Large intestine (tissue), 3 donors: ENCODE results near the gene MRPS7. TPM values are rescaled to one million over a fixed set of nuclear protein-coding genes. Genes with fewer than 3 reads are reported as not detected.

Experiments
- DNase-seq, 2 donors: peaks; one replicate each; pipeline versions ENCODE4 v3.0.0 to v3.0.0-alpha.2; 2013
- H3K27ac ChIP-seq: one replicate; pipeline ENCODE4 v1.5.1; 2013; ENCODE audit warnings: low read length
- H3K27me3 ChIP-seq: 2 replicates; pipeline ENCODE4 v1.6.1; 2013; ENCODE audit warnings: low read length; ENCODE audit not compliant: control insufficient read depth, insufficient read depth
- H3K36me3 ChIP-seq: 2 replicates; pipeline ENCODE4 v1.6.1; 2013; ENCODE audit warnings: low read length; ENCODE audit not compliant: control insufficient read depth, insufficient read depth
- H3K4me1 ChIP-seq: one replicate; pipeline ENCODE4 v1.6.1; 2013; ENCODE audit warnings: low read length; ENCODE audit not compliant: control insufficient read depth, insufficient read depth
- H3K4me3 ChIP-seq: one replicate; pipeline ENCODE4 v1.5.1; 2013; ENCODE audit warnings: low read length
- H3K9me3 ChIP-seq: one replicate; pipeline ENCODE4 v1.6.1; 2013; ENCODE audit warnings: mild to moderate bottlenecking, low read depth, low read length, moderate library complexity; ENCODE audit not compliant: control insufficient read depth
- WGBS: methylation state at CpG from one replicate; pipeline ENCODE4 v1.1.5; 2013; ENCODE audit warnings: low lambda C conversion rate; ENCODE audit not compliant: insufficient coverage; 5-methylcytosine and 5-hydroxymethylcytosine counted together
- polyA plus RNA-seq: library from polyadenylated mRNA; unstranded; fragments of 120-200 nt; gene quantifications from one replicate; pipeline ENCODE4 v1.2.1, GENCODE V29; 2013

MRPS7 gene
- polyA plus RNA-seq, 1 donor, result 59.3 TPM

DNA sequence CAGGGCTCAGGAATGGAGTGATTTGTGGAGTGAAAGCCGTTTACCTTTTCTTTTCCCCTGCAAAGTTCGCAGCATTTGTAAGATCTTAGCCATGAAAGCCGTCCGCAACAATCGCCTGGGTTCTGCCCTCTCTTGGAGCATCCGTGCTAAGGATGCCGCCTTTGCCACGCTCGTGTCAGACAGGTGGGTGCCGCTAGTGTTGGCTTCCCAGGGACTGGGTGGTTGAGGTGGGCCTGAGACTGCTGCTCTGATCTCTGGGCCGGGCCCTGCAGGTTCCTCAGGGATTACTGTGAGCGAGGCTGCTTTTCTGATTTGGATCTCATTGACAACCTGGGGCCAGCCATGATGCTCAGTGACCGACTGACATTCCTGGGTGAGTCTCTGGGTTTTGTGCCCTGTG is 28.9 kb upstream of the MRPS7 start:
- no CpG with 5 or more reads among the region's 13 CpGs for WGBS
- DNase-seq, result no peak
- Histone ChIP-seq H3K36me3 (peaks cover 86% of the 10 kb centered on the region), H3K4me3 (no peak overlapping the region), H3K27me3 (no peaks in the 10 kb centered on the region), H3K4me1 (peaks cover under 1% of the 10 kb centered on the region), H3K9me3 (no peaks in the 10 kb centered on the region), H3K27ac (no peak overlapping the region)

DNA sequence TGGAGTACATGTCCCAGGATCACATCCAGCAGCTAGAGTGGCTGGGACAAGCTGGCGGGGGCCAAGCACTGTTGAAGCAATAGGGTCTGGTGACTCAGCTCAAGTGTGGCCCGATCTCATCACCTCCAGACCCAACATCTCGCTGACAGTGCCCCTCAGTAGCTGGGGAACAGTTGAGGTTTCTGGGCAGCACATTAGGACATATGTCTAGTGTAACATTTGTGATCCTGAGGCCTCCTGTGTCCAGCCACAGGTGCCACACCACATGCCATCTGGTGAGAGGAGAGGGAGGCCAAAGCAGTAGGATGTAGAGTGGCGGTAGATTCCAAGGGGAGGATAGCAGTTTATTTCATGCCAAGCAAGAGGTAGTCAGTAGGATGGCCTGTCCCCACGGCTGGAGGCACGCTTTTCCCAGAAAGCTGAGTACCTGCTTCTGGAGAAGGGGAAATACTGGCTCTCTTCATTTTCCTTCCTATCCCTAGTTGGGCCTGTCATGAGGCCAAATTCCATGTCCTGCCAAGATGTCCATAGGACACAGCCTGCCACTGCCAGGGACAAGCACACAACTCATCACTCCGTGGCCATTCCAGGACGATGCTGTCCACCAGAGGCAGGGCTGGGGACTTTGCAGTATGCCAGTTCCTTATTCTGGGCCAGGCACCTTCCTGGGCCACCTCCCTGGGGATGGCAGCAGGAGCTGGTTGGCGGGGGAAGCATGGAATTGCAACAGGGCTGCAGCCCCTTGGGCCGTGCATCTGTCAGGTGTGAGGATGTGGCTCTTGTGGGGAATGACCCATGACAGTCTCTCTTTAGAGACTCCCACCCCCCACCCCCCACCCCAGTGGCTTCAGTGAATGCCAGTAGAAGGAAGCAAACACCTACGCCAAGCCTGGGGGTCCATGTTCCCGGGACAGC is 24.3 kb upstream of the MRPS7 start:
- H3K4me3 ChIP-seq, result no peak overlapping the region
- H3K9me3 ChIP-seq, result no peaks in the 10 kb centered on the region
- no peak overlapping the region for H3K27ac ChIP-seq
- WGBS, result no CpG with 5 or more reads among the region's 12 CpGs
- peaks cover 41% of the 10 kb centered on the region for H3K4me1 ChIP-seq
- DNase-seq, result no peak
- H3K36me3 ChIP-seq, result peaks cover 88% of the 10 kb centered on the region
- no peaks in the 10 kb centered on the region for H3K27me3 ChIP-seq

DNA sequence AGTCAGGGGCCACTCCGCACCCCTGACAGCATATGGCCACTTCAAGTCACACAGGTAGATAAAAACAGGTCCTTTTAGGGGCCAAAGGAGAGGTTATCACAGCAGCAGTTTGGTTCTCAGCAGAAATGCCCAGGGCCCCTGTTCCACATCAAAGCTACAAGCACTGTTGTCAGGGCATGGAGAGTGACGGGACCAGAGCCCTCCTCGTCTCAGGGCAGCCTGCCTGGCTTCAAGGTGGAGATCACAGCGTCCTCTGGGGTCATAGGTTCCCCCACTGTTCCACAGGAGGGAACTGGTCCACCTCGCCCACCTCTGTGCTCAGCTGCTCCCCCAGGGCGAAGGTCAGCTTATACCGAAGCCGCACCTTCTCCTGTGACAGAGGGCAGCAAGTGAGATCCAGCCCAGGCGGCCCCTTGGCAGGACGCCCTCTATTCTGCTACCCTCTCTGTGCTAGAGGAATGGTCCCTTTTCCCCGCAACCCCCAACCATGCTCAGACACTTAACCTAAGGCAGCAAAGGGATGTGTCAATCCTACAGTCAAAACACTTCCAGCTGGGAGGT is 23.6 kb upstream of the MRPS7 start:
- Histone ChIP-seq H3K9me3 (no peaks in the 10 kb centered on the region), H3K4me3 (no peak overlapping the region), H3K4me1 (peaks cover 41% of the 10 kb centered on the region), H3K27me3 (no peaks in the 10 kb centered on the region), H3K27ac (peak overlapping the region; percentile 37), H3K36me3 (peaks cover 88% of the 10 kb centered on the region)
- DNase-seq, result peak; percentile 37 to 71
- no CpG with 5 or more reads among the region's 11 CpGs for WGBS

DNA sequence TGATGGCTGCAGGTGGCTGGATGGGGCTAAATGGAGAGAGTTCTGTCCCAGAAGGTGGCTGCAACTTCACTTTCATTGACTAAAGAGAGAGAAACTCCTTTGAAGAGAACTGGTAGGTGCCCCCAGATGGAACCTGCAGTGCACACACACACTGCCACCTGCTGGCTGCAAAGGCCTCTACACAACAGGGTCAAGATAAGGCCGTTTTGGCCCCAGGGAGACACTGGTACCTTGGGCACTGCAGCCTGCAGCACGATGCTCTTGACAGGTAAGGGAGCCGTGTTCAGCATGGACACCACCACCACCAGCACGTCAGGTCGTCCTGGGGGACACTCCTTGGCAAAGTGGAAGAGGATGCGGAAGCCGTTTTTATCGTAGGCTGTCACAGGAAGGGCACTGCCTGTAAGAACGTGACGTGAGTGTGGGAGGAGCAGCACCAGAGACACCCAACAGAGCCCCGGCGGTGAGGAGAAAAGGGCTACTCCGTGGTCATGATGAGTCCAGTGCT is 22.9 kb upstream of the MRPS7 start:
- Histone ChIP-seq H3K36me3 (peaks cover 94% of the 10 kb centered on the region), H3K9me3 (no peaks in the 10 kb centered on the region), H3K4me3 (no peak overlapping the region), H3K27ac (peak overlapping the region; percentile 37), H3K27me3 (no peaks in the 10 kb centered on the region), H3K4me1 (peaks cover 41% of the 10 kb centered on the region)
- peak; percentile 58 to 65 for DNase-seq
- WGBS, result no CpG with 5 or more reads among the region's 13 CpGs

DNA sequence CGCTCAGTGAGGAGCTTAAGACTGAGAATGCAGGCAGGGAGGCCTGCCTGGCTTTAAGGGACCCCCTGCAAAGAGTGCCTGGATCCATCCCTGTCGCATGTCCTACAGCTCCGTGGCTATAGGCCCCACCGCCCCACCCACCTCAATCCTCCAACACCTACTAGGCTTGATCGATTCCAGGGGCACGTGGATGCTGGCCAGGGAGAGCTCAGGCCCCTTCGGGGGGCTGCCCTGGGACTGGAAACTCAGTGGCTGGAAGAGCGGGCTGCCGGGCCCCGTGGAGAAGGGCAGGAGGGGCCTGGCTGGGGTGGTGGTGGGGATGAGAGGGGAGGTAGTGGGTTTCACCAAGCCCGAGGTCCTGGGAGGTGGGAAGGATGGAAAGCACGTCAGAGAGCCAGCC is 22.5 kb upstream of the MRPS7 start:
- no peaks in the 10 kb centered on the region for H3K27me3 ChIP-seq
- peak overlapping the region; percentile 76 for H3K27ac ChIP-seq
- no peaks in the 10 kb centered on the region for H3K9me3 ChIP-seq
- no CpG with 5 or more reads among the region's 12 CpGs for WGBS
- peaks cover 97% of the 10 kb centered on the region for H3K36me3 ChIP-seq
- no peak overlapping the region for H3K4me3 ChIP-seq
- H3K4me1 ChIP-seq, result peaks cover 41% of the 10 kb centered on the region
- no peak for DNase-seq

DNA sequence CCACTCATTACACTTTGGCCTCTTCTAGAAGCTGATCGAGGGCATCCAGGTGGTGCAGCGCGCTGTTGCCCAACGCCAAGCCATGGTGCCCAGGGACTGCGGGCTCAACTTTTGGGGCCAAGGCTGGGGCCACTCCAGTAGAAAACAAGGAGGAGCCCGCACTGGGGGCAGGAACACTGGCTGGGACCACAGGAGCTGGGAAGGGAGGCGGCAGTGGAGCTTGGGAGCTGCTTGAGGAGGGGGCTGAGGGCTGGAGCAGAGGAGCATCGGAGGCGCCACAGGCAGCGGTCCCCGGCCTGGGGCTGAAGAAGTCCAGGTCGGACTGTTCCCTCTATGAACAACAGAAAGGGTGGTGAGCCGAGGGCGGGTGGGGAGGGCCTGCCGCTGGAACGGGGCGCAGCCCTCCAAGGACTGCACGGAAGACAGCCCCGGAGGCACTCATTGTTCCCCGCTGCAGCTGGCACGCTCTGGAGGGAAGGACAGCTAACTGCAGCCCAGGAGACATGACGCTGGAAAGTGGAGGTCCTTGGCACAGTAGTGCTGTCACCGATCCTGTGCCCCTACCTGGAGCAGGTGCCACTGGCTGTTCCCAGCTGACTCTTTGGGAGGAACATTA is 21.8 kb upstream of the MRPS7 start:
- Histone ChIP-seq H3K36me3 (peaks cover 97% of the 10 kb centered on the region), H3K9me3 (no peaks in the 10 kb centered on the region), H3K27ac (peak overlapping the region; percentile 76), H3K4me3 (no peak overlapping the region), H3K4me1 (peaks cover 41% of the 10 kb centered on the region), H3K27me3 (no peaks in the 10 kb centered on the region)
- no peak for DNase-seq
- no CpG with 5 or more reads among the region's 23 CpGs for WGBS

DNA sequence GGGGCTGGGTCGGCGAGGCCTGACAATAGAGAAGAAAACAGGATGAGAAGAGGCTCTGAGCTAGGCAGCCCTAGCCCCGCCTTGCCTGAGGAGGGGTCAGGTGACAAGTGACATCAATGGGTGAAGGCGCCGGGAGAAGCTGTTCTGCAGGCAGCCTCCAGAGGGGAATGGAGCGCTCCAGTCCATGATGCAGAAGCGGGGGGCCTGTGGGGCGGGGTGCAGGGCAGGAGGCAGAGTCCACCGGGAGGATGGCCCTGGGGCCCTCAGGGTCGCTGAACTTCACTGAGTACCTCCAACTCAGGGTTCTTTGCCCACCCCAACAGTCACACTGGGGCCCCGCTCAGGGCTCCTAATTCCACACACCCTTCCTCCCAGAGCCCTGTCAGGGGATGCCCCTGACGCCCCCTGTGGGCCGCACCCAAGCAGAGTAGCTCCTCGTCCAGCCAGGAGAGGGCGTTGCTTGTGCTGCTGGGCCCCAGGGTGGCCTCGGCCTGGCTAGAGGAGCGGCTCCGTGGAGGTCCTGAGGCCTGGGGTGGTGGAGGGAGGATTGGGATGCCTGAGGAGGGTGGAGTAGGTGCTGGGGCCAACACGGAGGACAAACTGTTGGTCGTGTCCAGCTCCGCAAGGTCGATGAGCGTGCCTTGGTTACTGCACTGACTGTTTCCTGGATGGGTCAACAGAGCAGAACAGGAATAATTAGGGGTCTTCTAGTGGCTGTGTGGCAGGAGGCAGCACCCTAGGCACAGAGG is 21.1 kb upstream of the MRPS7 start:
- Histone ChIP-seq H3K36me3 (peaks cover 97% of the 10 kb centered on the region), H3K4me1 (peaks cover 41% of the 10 kb centered on the region), H3K9me3 (no peaks in the 10 kb centered on the region), H3K4me3 (no peak overlapping the region), H3K27ac (peak overlapping the region; percentile 76), H3K27me3 (no peaks in the 10 kb centered on the region)
- peak; percentile 92 to 95 for DNase-seq
- WGBS, result 80% methylated on average over 1 of the region's 23 CpGs

DNA sequence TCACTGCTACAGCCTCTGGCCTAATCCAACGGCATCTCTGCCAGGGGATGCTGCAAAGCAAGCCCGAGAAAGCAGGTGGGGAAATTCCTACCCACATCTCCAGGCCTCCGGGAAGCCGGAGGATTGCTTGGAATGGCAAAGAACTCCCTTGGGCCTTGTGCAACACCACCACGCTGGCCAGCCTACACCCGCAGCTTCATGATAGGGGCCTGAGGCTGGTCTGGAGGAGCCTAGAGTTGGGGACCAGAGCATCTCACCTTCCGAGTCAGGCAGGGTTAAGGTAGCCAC is 20.6 kb upstream of the MRPS7 start:
- Histone ChIP-seq H3K36me3 (peaks cover 98% of the 10 kb centered on the region), H3K27me3 (no peaks in the 10 kb centered on the region), H3K27ac (peak overlapping the region; percentile 76), H3K4me1 (peaks cover 41% of the 10 kb centered on the region), H3K4me3 (no peak overlapping the region), H3K9me3 (no peaks in the 10 kb centered on the region)
- no CpG with 5 or more reads among the region's 7 CpGs for WGBS
- DNase-seq, result no peak

DNA sequence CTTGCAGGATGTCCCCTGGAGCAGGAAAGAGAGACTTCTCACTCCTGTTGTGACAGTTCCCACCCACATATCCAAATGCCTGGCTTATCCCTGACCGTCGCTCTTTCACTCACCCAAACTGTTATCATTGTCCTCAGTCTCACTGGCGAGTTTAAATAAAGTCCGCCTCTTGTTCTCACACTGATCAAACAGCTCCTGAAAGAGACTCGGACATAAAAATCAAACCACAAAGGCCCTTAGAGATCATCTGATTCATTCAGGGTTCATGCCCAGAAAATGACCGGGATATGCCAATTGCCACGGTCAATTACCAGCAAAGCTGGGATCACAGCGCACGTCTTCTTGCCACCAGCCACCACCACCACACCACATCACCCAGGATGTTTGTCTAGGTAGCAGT is 20.2 kb upstream of the MRPS7 start:
- no peaks in the 10 kb centered on the region for H3K27me3 ChIP-seq
- no peak for DNase-seq
- H3K36me3 ChIP-seq, result peaks cover 98% of the 10 kb centered on the region
- no peak overlapping the region for H3K4me3 ChIP-seq
- peak overlapping the region; percentile 76 for H3K27ac ChIP-seq
- WGBS, result 98% methylated on average over 4 of the region's 9 CpGs
- peaks cover 41% of the 10 kb centered on the region for H3K4me1 ChIP-seq
- H3K9me3 ChIP-seq, result no peaks in the 10 kb centered on the region

DNA sequence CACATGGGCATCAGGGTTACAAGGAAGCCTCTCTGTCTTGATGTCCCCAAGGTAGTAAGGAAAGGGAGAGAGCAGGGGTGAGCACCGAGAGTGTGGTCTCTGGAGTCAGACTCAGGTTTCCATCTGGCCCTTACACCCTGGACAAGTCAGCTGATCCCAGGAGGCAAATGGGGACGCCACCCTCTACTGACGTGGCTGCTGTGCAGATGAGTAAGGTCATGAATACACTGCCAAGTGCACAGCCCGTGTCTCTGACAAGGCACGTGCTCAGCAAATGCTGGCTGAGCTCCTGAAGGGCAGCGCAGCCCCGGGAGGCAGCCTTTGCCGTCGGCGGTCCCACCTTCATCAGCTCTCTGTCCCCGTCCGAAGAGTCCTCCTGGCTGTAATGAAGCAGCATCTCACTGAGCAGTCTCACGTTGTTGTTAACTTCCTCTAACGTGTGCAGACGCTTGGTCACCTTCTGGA is 19.7 kb upstream of the MRPS7 start:
- Histone ChIP-seq H3K36me3 (peaks cover 96% of the 10 kb centered on the region), H3K27ac (no peak overlapping the region), H3K27me3 (no peaks in the 10 kb centered on the region), H3K9me3 (no peaks in the 10 kb centered on the region), H3K4me3 (no peak overlapping the region), H3K4me1 (peaks cover 41% of the 10 kb centered on the region)
- DNase-seq, result no peak
- WGBS, result 67% methylated on average over 1 of the region's 15 CpGs
